Left lung (tissue), 10 donors: Measurements from ENCODE around the gene FGF7. TPM values are rescaled to one million over a fixed set of nuclear protein-coding genes. Genes with fewer than 3 reads are reported as not detected.
A peak's percentile ranks its signal among the peaks of the same experiment; 100 is the strongest.

Experiments used
- ATAC-seq: fragments of 200-7000 bp; cut with Tn5 transposase; one replicate; pipeline ENCODE4 v1.9.1; 2020; ENCODE audit warnings: moderate library complexity
- DNase-seq, 4 donors: peaks; one replicate each; pipeline ENCODE4 v3.0.0-alpha.2; 2013 to 2020
- H3K27ac ChIP-seq, 2 donors: fragments of 200-600 bp; sonication (generic) in 1 of 2; one replicate each; pipeline versions ENCODE4 v1.5.0 to v1.8.0; 2020 to 2021
- H3K27me3 ChIP-seq, 2 donors: fragments of 200-600 bp; sonication (generic) in 1 of 2; one replicate each; pipeline versions ENCODE4 v1.5.0 to v1.8.0; 2020 to 2021
- H3K36me3 ChIP-seq, 2 donors: fragments of 200-600 bp; sonication (generic) in 1 of 2; one replicate each; pipeline versions ENCODE4 v1.5.0 to v1.8.0; 2020 to 2021
- H3K4me1 ChIP-seq, 2 donors: fragments of 200-600 bp; one replicate each; pipeline ENCODE4 v1.8.0; 2021
- H3K4me3 ChIP-seq, 2 donors: fragments of 200-600 bp; sonication (generic) in 1 of 2; one replicate each; pipeline versions ENCODE4 v1.5.0 to v1.8.0; 2020 to 2021; ENCODE audit warnings: mild to moderate bottlenecking in 1 of 2
- H3K9me3 ChIP-seq, 2 donors: fragments of 200-600 bp; sonication (generic) in 1 of 2; one replicate each; pipeline versions ENCODE4 v1.5.0 to v1.8.0; 2020 to 2021
- CTCF ChIP-seq, 2 donors: fragments of 200-600 bp; sonication (generic) in 1 of 2; IDR thresholded peaks; one replicate each; pipeline versions ENCODE4 v1.5.0 to v1.8.0; 2021; ENCODE audit warnings: antibody characterized with exemption in 2 of 2
- intact Hi-C, 2 donors: fragments of 100-400 bp; cut with DNase I; formaldehyde crosslinking; loops; one replicate each; pipeline versions ENCODE4 v1.11.2 to v1.14.2; 2022
- polyA plus RNA-seq, 6 donors: library from polyadenylated mRNA; unstranded; fragments of 120-200 nt; gene quantifications; one replicate each; pipeline ENCODE4 v1.2.1, GENCODE V29; 2013; ENCODE audit not compliant: insufficient read length in 6 of 6
- total RNA-seq, 2 donors: library from RNA; stranded (reverse); fragmentation: NEBNext Ultra II Directional; extraction: Animal tissue kit (Norgen Biotek cat#: 25700); gene quantifications; one replicate each; pipeline ENCODE4 v1.2.1, GENCODE V29; 2021
- donor health status: DM: no; HTN: yes; CAD: no.
- donor health status: DM: no; HTN: no; CAD: no.

FGF7 gene
- total and polyA plus RNA-seq, 8 donors = 14.4 to 31.8 (median 21.4) TPM

DNA sequence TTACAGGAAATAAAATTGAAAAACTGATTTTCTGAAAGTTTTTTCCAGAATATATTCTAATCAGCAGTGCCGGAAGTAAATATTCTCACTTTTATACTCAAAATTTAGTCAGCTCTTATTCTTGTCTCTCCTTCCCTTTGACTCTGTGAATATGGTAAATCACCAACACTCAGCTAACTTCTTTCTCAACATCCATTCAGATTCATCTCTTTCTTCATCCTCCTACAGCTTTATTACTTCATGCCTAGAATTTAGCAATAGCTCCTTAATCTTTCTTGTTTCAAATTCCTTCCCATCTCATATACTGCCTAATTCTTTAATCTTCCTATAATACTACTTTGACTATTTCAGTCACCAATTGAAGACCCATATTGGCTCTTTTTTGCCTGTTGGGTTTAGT, 67.9 kb downstream of the FGF7 start:
- no peak for TF ChIP-seq CTCF (IDR thresholded peaks at IDR 0.05)
- no peak for ATAC-seq

GRCh38 chr15:49492151-49492550, 69.1 kb downstream of the FGF7 start:
- Histone ChIP-seq H3K27ac (no peak overlapping the region), H3K4me3 (no peak overlapping the region), H3K9me3 (no peaks in the 10 kb centered on the region), H3K27me3 (no peaks in the 10 kb centered on the region), H3K4me1 (no peaks in the 10 kb centered on the region), H3K36me3 (no peaks in the 10 kb centered on the region)
- intact Hi-C loops = no loop called here
- ATAC-seq = no peak
- no peak for DNase-seq
- TF ChIP-seq CTCF (IDR thresholded peaks at IDR 0.05) = no peak

More for the DNA sequence above, 67.9 kb downstream of the FGF7 start:
- no peaks in the 10 kb centered on the region for H3K9me3 ChIP-seq
- H3K27ac ChIP-seq = no peak overlapping the region
- H3K27me3 ChIP-seq = no peaks in the 10 kb centered on the region
- no peaks in the 10 kb centered on the region for H3K4me1 ChIP-seq
- H3K4me3 ChIP-seq = no peak overlapping the region
- no peaks in the 10 kb centered on the region for H3K36me3 ChIP-seq
- DNase-seq = no peak
- intact Hi-C loops = no loop called here

DNA sequence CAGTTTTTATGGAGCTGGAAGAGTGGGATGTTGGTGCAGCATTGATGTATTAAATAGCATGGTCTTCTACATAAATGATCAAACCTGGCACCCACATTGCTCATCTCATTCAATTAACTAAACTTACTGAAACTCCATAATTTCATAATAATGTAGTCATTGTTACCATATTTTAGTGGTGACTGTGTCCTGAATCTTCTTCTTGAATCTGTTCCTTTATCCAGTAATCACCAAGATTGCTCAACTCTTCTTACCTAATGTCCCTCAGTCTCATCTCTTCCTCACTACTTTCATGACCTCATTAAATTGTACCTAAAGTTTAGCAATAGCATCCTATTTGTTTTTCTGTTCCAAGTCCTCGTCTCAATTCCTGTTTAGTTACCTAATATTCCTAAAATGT, 69.8 kb downstream of the FGF7 start:
- intact Hi-C loops = no loop called here
- Histone ChIP-seq H3K4me1 (no peaks in the 10 kb centered on the region), H3K4me3 (no peak overlapping the region), H3K36me3 (no peaks in the 10 kb centered on the region), H3K27ac (no peak overlapping the region), H3K9me3 (no peaks in the 10 kb centered on the region), H3K27me3 (no peaks in the 10 kb centered on the region)
- ATAC-seq (no peak), DNase-seq (no peak)
- TF ChIP-seq CTCF (IDR thresholded peaks at IDR 0.05) = no peak

GRCh38 chr15:49494842-49495241, 71.8 kb downstream of the FGF7 start:
- intact Hi-C loops = no loop called here
- Histone ChIP-seq H3K4me1 (no peaks in the 10 kb centered on the region), H3K9me3 (no peaks in the 10 kb centered on the region), H3K27me3 (no peaks in the 10 kb centered on the region), H3K27ac (no peak overlapping the region), H3K4me3 (no peak overlapping the region), H3K36me3 (no peaks in the 10 kb centered on the region)
- TF ChIP-seq CTCF (IDR thresholded peaks at IDR 0.05) = no peak
- DNase-seq (no peak), ATAC-seq (no peak)

- ATAC-seq = no peak
- Histone ChIP-seq H3K27me3 (no peaks in the 10 kb centered on the region), H3K4me3 (no peak overlapping the region), H3K9me3 (no peaks in the 10 kb centered on the region), H3K4me1 (no peaks in the 10 kb centered on the region), H3K36me3 (no peaks in the 10 kb centered on the region), H3K27ac (no peak overlapping the region)
- no peak for TF ChIP-seq CTCF (IDR thresholded peaks at IDR 0.05)
- DNase-seq = peak in 1 of 4 donors; percentile 3
- intact Hi-C loops = no loop called here
Measured at GRCh38 chr15:49495993-49496753, 73.1 kb downstream of the FGF7 start.
